VCaP (cell line): Measurements from ENCODE around the gene AHI1.

Source experiments
- H3K27ac ChIP-seq: fragments of 450-650 bp; 2 replicates; pipeline ENCODE4 v1.5.1; 2017
- TF ChIP-seq, protein P1 (sequence below): fragments of 450-650 bp; conservative IDR thresholded peaks from 2 replicates; pipeline ENCODE4 v1.5.1; 2017; ENCODE audit warnings: mild to moderate bottlenecking, moderate library complexity

The AHI1 gene

DNA sequence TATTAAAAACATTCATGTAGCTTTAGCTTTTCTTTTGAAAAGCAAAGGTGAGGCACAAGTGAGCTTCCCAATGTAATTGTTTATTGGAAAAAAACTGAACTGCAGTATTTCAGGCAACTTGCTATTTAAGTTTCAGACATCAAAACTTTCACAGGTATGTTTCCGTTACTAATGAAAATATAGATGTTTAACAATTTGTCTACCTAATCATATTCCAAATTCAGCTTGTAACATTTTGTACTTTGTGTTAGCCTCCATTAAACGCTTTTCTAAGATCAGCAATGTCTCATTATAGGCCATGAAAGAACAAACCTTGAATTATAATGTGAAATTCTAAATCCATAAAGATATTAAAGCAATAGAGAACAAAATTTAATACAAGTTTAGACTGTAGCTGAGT is 69.5 kb downstream of the AHI1 start:
- H3K27ac ChIP-seq, result no peak overlapping the region
- TF ChIP-seq, protein P1, sequence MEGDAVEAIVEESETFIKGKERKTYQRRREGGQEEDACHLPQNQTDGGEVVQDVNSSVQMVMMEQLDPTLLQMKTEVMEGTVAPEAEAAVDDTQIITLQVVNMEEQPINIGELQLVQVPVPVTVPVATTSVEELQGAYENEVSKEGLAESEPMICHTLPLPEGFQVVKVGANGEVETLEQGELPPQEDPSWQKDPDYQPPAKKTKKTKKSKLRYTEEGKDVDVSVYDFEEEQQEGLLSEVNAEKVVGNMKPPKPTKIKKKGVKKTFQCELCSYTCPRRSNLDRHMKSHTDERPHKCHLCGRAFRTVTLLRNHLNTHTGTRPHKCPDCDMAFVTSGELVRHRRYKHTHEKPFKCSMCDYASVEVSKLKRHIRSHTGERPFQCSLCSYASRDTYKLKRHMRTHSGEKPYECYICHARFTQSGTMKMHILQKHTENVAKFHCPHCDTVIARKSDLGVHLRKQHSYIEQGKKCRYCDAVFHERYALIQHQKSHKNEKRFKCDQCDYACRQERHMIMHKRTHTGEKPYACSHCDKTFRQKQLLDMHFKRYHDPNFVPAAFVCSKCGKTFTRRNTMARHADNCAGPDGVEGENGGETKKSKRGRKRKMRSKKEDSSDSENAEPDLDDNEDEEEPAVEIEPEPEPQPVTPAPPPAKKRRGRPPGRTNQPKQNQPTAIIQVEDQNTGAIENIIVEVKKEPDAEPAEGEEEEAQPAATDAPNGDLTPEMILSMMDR, result no peak

DNA sequence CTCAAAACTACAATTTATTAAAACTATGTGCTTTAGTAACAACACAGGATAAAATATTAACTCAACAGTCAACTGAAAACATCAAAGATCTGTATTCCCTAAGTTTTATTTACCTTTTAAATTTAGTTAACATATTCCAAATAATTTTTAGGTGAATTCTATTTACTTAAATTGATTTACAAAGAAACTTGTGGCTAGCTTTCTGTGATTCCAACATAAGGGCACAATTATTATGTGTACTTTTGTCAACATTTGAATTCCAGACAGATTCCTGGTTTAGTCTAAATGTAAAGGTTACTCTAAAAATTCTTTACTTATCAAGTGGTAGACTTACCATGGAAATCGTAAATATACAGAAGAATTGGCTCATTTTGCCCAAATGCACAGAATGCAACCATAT is 70.7 kb downstream of the AHI1 start:
- TF ChIP-seq, protein P1, result no peak
- no peak overlapping the region for H3K27ac ChIP-seq

DNA sequence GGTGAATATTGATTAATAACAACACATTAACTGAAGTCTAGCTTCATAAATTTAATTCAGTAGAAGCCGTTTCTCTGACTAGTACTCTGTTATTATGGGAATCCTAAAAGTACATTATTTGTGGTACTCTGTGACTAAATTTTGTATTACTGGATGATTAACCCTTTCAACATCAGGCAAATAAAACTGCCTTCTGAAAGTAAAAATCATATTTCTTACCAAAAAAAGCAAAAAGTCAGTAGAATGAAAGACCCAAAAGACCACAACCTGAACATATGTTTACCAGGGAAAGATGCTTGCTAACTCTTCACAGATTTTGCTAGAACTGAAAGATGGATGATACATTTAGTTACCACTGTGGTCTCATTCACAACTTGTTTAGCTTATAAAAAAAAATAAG is 73.2 kb downstream of the AHI1 start:
- TF ChIP-seq, protein P1, result no peak

DNA sequence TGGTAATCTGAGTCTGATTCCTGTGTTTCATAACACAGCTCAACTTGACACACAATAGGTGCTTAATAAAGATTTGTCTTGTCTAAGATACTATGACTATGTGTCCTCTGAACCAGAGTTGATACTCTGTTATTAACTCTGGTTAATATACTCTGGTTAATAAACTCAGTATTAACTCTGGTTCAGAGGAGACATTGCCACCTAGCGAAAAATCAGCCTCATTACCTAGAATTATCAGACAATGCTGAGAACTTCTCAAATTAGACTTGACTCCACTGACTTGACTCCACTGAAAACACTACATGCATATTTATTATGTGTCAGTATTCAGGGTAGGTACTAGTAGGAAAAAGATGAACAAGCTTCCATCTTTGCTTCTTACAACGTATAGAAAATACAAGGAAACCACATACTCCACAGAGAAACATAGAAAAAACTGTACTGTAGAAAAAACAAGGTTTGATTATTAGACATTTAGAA is 73.9 kb downstream of the AHI1 start:
- TF ChIP-seq, protein P1, result peak; percentile 64
- no peak overlapping the region for H3K27ac ChIP-seq

More for the DNA sequence above, 73.2 kb downstream of the AHI1 start:
- H3K27ac ChIP-seq, result no peak overlapping the region

DNA sequence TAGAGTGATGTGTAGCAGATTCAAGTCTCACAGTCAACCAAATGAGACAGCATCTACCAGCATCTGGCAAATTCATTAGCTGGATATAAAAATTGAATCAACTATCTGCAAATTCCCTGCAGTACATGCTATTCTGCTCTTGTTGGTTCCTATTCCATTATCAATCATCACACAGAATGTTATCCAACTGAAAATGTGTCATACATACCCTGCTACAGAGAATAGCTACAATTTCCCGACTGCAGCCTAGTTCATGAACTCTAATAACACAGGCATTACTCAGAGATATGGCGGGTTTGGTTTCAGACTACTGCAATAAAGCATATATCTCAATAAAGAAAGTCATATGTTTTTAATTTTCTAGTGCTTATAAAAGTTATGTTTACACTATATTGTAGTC is 78.4 kb downstream of the AHI1 start:
- TF ChIP-seq, protein P1, result no peak
- no peak overlapping the region for H3K27ac ChIP-seq

DNA sequence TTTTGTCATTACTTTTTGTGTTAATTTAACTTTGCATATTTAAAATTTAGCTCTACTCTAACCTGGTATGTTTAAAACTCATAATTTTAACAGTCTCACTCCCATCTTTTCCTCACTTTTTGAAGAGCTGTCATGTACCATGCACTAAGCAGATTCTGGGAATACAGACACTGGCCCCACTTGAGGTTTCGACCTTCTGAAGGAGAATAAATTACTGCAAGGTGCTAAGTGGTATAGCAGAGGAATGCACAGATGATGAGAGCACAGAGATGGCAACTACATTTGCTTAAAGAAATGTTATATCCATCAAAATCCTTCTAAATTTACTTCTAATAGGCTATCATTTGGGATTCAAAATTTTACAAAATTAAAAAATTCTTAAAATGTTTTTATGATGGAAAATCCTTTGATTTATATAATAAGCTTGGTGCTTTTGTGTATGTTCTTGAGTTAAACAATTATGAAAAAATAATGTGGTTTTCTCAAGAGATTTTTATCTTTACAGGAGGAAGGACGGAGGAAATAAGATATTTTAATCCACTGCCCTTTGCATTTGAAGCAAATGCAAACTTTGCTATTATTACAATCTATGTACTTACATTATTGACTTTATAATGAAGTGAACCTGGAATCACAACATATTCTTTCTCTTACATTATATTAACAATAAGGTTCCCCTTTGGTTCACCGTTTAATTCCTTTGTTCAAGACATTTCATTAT is 79.3 kb downstream of the AHI1 start:
- H3K27ac ChIP-seq, result no peak overlapping the region
- TF ChIP-seq, protein P1, result no peak

DNA sequence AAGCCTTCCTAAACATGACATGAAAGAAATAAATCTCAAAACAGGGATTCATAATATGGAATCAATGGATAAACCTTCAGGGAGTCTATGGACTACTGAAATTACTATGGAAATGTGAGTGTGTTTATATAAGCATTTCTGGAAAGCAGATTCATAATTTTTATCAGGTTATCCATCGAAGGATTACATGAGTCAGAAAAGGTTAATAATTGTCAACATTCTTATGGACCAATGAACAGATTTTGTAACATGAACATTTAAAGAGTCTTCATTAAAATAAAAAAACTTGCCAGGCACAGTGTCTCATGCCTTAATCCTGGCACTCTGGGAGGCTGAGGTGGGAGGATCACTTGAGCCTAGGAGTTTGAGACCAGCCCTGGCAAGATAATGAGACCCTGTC is 84.8 kb downstream of the AHI1 start:
- H3K27ac ChIP-seq, result no peak overlapping the region
- TF ChIP-seq, protein P1, result no peak
